Activated CD4-positive, alpha-beta T cell treated with anti-CD3 and anti-CD28 coated beads, Interleukin-2, Interleukin-4, amounts not matched to agents 100 ng/mL and 50 ng/mL, durations not matched to agents 16 hours and 8 hours (primary cell): ENCODE measurements around the gene DBN1.
"Not testable (repeated sequence)": the region's sequence is repeated elsewhere in the genome, so short reads cannot be mapped to it uniquely, and the experiment has no call there.

Experiments
- DNase-seq: peaks from one replicate; pipeline ENCODE4 v3.0.0-alpha.2; 2020; ENCODE audit warnings: low spot score

Gene DBN1

GRCh38 chr5:177429248-177430040 lies 44.0 kb downstream of the DBN1 start:
- peak; percentile 94 for DNase-seq

GRCh38 chr5:177428574-177429217 lies 44.7 kb downstream of the DBN1 start:
- DNase-seq, result no peak

GRCh38 chr5:177427919-177428573 lies 45.4 kb downstream of the DBN1 start:
- no peak for DNase-seq

- no peak for DNase-seq
Observed at GRCh38 chr5:177427211-177427822, 46.1 kb downstream of the DBN1 start.

GRCh38 chr5:177426566-177427210 lies 46.7 kb downstream of the DBN1 start, which contains the start of gene GRK6:
GRK6 (plus strand) TSS chr5:177426676; CDS start chr5:177426846, 170 bp downstream.
- DNase-seq, result no peak

- peak; percentile 100 for DNase-seq
Observed at GRCh38 chr5:177425801-177426565, 47.5 kb downstream of the DBN1 start.

- DNase-seq, result no peak
Observed at GRCh38 chr5:177425196-177425800, 48.1 kb downstream of the DBN1 start.

- no peak for DNase-seq
Observed at GRCh38 chr5:177423671-177424070, 49.8 kb downstream of the DBN1 start.

- no peak for DNase-seq
Observed at GRCh38 chr5:177421062-177421798, 52.2 kb downstream of the DBN1 start.

GRCh38 chr5:177420472-177420871 lies 53.0 kb downstream of the DBN1 start:
- not testable (repeated sequence) for DNase-seq

- DNase-seq, result no peak
Observed at GRCh38 chr5:177419046-177419445, 54.4 kb downstream of the DBN1 start.

- not testable (repeated sequence) for DNase-seq
Observed at GRCh38 chr5:177417081-177417480, 56.4 kb downstream of the DBN1 start.

GRCh38 chr5:177414481-177414880 lies 59.0 kb downstream of the DBN1 start:
- no peak for DNase-seq

GRCh38 chr5:177412603-177413233 lies 60.7 kb downstream of the DBN1 start:
- DNase-seq, result peak; percentile 18

GRCh38 chr5:177410575-177410974 lies 62.9 kb downstream of the DBN1 start:
- no peak for DNase-seq

- DNase-seq, result no peak
Observed at GRCh38 chr5:177409043-177409801, 64.2 kb downstream of the DBN1 start, which contains the start of gene F12. F12 (minus strand) TSS chr5:177409564; CDS start chr5:177409527, 37 bp downstream.
